Cardiac septum (tissue), 1 donor: ENCODE data around the gene BBOX1. TPM values are rescaled to one million over a fixed set of nuclear protein-coding genes. Genes with fewer than 3 reads are reported as not detected.
"Not testable (repeated sequence)": the region's sequence is repeated elsewhere in the genome, so short reads cannot be mapped to it uniquely, and the experiment has no call there.

Experiments used
- DNase-seq: peaks from one replicate; pipeline ENCODE4 v3.0.0-alpha.2; 2020; ENCODE audit warnings: low spot score
- intact Hi-C: fragments of 100-400 bp; cut with DNase I; formaldehyde crosslinking; loops from one replicate; pipeline ENCODE4 v1.14.0; 2022
- total RNA-seq: library from RNA; stranded (reverse); fragmentation: NEBNext Ultra II Directional; extraction: Animal tissue kit (Norgen Biotek cat#: 25700); gene quantifications from one replicate; pipeline ENCODE4 v1.2.1, GENCODE V29; 2021
- donor health status: DM: no; HTN: no; CAD: no.

BBOX1 gene
- total RNA-seq, 1 donor from 2014 or later, result not detected

DNA sequence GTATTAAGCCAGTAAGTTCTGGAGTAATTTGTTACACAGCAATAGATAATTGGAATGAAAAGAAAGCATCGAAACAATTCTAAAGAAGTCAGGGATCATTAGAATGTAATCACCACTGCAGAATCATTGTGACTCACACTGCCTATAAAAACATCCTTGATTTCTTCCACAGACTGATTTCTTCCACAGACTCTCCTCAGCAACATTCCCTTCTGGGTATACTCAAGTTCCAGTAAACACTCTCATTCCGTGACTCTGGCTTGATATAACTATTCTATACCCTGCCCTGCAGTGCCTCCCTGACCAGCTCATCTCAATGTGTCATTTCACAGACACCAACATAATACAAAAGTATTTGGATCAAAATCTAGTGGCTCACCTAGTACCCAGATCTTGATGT, 120.5 kb downstream of the BBOX1 start:
- intact Hi-C loops, result loop anchor here (5.0 kb wide), 1 partner anchor 409 kb away; no protein-coding TSS in a partner anchor
- no peak for DNase-seq

DNA sequence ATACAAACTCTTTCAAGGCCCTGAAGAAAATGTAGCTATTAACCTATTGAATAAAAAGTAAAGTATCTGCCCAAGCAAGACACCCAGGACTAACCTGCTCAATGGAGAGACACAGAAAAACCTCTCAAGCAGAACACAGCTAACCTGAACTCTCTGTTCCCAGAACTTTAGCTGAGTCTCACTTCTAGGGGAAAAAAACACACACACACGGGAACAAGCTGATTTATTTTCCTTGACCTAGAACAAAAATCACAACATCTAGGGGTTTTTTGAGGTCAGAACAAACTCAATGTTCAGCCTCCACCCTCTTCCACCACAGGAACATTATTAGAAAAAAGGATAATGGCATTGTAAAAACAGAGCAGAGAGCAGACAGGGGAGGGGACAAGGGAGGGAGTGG, 121.6 kb downstream of the BBOX1 start:
- intact Hi-C loops, result loop anchor here (5.0 kb wide), 1 partner anchor 410 kb away; no protein-coding TSS in a partner anchor
- DNase-seq, result no peak

DNA sequence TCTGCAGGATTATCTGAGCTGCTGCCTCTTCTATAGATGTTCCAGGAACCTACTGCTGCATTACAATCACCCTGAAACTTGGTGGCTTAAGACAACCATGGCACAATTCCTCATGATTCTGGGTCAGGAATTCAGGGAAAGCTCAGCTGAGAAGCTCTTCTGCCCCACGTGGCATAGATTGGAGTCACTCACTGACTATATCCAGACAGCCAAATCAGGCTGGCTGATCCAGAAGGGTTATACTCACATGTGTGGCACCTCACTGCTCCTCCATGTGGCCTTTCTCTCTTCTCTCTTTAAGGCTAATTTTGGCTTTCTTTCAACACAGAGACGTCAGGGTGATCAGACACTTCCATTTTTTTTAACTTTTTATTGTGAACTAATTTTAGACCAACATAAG, 125.5 kb downstream of the BBOX1 start:
- intact Hi-C loops, result no loop called here

DNA sequence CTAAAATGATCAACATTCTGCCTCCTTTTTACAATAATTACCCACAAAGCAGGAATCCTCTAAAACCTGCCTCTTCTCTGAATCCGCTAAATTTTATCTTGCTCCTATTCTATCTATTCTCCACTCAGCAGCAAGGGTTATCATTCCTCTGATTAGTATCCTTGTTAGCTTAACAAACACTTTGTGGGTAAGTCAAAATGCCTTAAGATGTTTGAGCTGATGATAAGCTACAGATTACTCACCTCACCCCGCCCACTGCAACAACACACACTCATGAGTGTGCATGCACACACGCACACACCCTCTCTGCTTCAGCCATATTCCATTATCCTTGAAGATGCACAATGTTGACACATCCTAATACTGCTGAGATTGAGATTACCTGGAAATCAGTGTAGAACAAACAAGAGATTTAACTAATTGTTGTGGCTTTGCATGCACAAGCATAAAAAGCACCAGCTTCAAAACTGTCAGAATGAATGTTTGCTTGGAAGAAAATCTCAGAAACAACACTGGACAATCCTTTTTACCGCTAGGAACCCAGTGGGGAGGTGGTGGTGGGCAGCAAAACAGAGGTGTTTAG, 130.9 kb downstream of the BBOX1 start:
- DNase-seq, result no peak
- intact Hi-C loops, result no loop called here

More for the DNA sequence above, 125.5 kb downstream of the BBOX1 start:
- no peak for DNase-seq

DNA sequence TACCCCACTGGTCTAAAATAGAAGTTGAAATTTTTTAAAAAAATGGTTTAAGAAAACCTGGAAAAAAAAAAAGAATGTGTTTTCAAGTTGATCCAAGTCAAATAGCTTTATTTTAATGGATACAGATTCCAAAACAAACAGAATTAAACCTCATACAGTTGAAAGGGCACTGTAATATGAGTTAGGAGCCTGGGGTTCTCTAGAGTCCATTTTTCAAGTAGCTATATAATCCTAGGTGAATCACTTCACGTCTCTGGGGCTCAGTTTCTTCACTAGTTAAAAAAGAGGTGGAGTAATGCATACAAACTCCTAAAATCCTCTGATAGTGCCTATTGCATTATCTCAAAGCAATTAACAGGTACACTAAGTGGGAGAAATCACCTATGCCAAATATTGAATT, 132.9 kb downstream of the BBOX1 start:
- DNase-seq, result no peak
- intact Hi-C loops, result no loop called here

DNA sequence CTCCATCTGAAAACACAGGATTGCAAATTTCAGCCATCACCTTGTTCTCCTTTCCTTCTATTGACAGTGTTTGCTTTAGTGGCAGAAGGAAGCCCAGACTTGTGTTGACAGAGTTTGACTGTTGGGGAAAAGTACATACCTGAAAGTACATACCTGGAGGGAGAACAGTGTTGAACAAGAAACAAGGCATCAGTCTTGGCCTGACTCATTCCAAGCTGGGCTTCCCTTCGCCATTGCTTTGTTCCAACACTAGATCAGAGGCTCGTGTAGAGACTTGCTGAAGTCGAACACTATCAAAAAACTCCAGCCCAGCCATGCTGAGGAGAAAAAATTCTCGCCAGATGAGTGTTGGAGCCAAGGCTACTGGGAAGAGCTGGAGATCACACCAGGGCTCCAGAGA, 133.4 kb downstream of the BBOX1 start:
- intact Hi-C loops, result no loop called here
- no peak for DNase-seq

DNA sequence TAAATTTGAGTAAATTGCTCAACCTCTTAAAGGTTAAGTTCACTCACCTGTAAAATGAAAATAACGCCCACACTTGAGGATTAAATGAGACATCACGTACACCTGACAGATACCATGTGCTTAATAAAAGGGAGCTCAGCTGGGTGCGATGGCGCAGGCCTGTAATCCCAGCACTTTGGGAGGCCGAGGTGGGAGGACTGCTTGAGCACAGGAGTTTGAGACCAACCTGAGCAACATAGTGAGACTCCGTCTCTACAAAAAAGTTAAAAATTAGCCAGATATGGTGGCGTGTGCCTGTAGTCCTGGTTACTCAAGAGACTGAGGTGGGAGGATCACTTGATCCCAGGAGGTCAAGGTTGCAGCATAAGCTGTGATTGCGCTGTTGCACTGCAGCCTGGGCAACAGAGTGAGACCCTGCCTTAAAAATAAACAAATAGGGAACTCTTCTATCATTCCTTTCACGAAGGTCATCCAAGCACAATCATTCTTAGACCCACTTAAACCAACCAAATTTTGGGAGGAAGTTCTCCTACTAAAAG, 134.1 kb downstream of the BBOX1 start:
- intact Hi-C loops, result no loop called here
- DNase-seq, result no peak

DNA sequence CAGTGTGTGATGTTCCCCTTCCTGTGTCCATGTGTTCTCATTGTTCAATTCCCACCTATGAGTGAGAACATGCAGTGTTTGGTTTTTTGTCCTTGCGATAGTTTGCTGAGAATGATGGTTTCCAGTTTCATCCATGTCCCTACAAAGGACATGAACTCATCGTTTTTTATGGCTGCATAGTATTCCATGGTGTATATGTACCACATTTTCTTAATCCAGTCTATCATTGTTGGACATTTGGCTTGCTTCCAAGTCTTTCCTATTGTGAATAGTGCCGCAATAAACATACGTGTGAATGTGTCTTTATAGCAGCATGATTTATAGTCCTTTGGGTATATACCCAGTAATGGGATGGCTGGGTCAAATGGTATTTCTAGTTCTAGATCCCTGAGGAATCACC, 134.9 kb downstream of the BBOX1 start:
- DNase-seq, intact Hi-C loops: not testable (repeated sequence)

Other genes starting within 250 kb of the BBOX1 start
- 15.4 TPM for gene FIBIN, start 46.7 kb upstream of the BBOX1 start, total RNA-seq